Activated T-helper 17 cell treated with anti-CD3 and anti-CD28 coated beads, Interleukin-2, amount 50 U/mL, for 72 hours (primary cell): Measurements from ENCODE around the gene EBF3. TPM values are rescaled to one million over a fixed set of nuclear protein-coding genes. Genes with fewer than 3 reads are reported as not detected.

Experiments used
- ATAC-seq: fragments of 150-1000 bp; cut with Tn5 transposase; replicated peaks from 2 replicates; pipeline ENCODE4 v1.10.0; 2021; ENCODE audit warnings: mild to moderate bottlenecking, moderate library complexity
- H3K27ac Mint-ChIP-seq: one replicate; pipeline ENCODE4 v1.8.0; 2022; ENCODE audit warnings: mixed read lengths
- H3K27me3 Mint-ChIP-seq: one replicate; pipeline ENCODE4 v1.8.0; 2022; ENCODE audit warnings: mixed read lengths
- H3K36me3 Mint-ChIP-seq: one replicate; pipeline ENCODE4 v1.8.0; 2022; ENCODE audit warnings: low read depth, mild to moderate bottlenecking, mixed read lengths
- H3K4me1 Mint-ChIP-seq: one replicate; pipeline ENCODE4 v1.8.0; 2022; ENCODE audit warnings: mixed read lengths
- H3K4me3 Mint-ChIP-seq: one replicate; pipeline ENCODE4 v1.8.0; 2022; ENCODE audit warnings: mild to moderate bottlenecking, mixed read lengths
- H3K9me3 Mint-ChIP-seq: one replicate; pipeline ENCODE4 v1.8.0; 2022; ENCODE audit warnings: mixed read lengths
- total RNA-seq, 2 donors: library from RNA; stranded (reverse); gene quantifications; one replicate each; pipeline ENCODE4 v1.2.3, GENCODE V29; 2022

The EBF3 gene
- total RNA-seq, 2 donors from 2014 or later, result not detected

DNA sequence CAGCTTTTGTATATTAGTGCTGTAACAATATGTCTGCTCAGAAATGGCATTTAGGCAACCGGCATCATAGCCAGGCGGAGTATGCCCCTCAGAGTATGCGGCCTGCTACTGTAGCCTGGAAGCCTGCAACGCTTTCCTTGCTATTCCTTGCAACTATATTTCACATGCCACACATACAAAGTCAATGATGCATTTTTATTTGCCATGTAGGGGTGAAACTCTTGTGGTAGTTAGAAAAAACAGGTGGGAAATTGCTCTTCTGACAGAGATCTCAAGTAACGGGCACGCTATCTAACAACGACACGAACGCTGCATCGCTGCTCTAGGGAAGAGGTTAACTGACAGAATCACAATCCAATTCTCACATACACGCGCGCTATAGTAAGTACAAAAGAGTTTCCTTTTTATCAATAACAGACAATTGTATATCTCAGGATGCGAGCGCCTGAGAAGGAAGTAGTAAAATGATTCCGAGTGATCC lies 5.9 kb downstream of the EBF3 start:
- peaks cover 5% of the 10 kb centered on the region for H3K4me1 Mint-ChIP-seq
- peaks cover 24% of the 10 kb centered on the region for H3K36me3 Mint-ChIP-seq
- no peaks in the 10 kb centered on the region for H3K9me3 Mint-ChIP-seq
- peaks cover 68% of the 10 kb centered on the region for H3K27me3 Mint-ChIP-seq
- ATAC-seq, result no peak
- H3K27ac Mint-ChIP-seq, result no peak overlapping the region
- H3K4me3 Mint-ChIP-seq, result peak overlapping the region; percentile 62

DNA sequence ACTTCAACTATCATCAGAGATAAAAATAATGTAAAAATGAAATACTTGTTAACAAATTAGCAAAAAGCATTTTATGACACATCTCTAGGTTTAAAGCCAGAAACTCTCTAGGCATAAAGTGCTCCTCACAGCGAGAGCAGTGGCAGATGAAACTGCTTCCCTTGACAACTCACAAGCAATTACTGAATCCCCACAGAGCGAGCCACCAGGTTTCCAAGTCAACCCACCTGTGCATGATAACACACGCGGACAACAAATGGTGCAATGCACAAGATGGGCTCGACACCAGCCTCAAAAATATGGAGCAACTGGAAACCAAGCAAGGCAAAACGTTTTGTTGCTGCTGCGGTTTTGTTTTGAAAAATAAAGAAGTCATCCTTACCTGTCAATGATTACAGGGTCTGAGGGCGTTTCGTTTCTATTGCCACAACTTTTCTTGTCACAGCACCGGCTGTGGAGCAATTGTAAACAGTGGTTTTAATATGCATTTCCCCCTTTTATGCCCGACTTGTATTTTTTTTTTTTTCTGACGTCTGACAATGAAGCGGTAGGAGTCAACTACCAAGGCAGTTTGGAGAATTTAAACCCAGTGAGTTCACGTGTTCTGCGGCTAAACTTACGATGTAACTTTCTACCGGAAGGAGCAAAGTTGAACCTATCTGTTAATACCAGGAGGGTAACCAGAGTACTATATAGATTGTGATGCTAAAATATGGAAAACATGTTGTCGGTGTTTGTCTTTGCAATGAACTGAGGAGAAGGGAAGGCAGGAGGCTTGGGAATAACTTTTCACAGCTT lies 7.0 kb downstream of the EBF3 start:
- Mint-ChIP-seq H3K27ac (no peak overlapping the region), H3K9me3 (no peaks in the 10 kb centered on the region), H3K36me3 (peaks cover 18% of the 10 kb centered on the region), H3K4me1 (no peaks in the 10 kb centered on the region), H3K4me3 (no peak overlapping the region), H3K27me3 (peaks cover 67% of the 10 kb centered on the region)
- ATAC-seq, result no peak

DNA sequence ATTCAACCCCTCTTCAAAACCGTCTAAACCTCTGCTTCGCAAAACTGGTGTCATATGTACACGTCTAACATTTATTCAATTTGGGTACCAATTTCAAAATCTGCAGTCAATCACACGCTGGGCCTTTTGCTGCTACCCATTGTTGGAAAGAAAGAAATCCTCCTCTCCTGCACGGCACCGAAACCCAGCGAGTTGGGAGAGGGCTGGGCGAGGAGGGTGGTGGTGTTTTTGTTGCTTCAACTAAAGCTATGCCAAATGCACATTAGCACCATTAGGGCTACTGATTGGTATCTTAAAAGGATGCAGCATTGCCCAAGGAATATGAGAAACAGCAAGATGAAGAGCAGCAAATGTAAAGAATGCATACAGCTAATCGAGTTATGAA lies 7.8 kb downstream of the EBF3 start:
- Mint-ChIP-seq H3K9me3 (no peaks in the 10 kb centered on the region), H3K4me1 (no peaks in the 10 kb centered on the region), H3K27ac (no peak overlapping the region), H3K36me3 (peaks cover 17% of the 10 kb centered on the region), H3K27me3 (peaks cover 60% of the 10 kb centered on the region), H3K4me3 (no peak overlapping the region)
- no peak for ATAC-seq

DNA sequence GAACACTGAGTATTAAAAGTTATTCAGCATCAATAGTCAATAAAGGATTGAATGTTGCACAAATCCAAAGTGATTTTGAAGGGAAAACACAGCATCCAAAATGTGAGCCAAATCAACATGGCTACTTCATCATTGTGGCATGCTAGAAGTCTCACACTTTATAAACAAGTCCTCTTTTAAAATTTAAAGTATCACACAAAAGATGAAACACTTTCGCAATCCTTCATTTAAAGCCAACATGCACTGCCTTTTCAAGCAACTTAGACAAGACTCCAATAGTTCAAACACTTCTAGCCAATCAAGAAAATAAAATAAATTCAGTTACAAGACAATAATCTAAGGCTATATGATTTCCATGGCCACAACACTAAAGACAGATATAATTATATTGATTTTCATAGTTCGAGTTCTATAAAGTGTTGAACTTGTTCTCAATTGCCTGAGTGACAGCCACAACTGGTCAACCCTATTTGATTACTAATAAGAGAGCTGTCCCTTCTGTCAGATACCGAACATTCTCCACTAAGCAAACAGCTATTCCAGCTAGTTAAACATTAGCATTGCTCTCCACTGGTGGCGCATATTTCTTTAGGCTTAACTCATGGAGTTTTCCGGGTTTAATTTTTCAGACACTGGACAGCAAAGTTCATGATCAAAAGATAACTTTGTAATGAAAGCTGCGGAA lies 8.3 kb downstream of the EBF3 start:
- no peak overlapping the region for H3K27ac Mint-ChIP-seq
- H3K27me3 Mint-ChIP-seq, result peaks cover 60% of the 10 kb centered on the region
- no peaks in the 10 kb centered on the region for H3K4me1 Mint-ChIP-seq
- no peaks in the 10 kb centered on the region for H3K9me3 Mint-ChIP-seq
- no peak overlapping the region for H3K4me3 Mint-ChIP-seq
- H3K36me3 Mint-ChIP-seq, result peaks cover 12% of the 10 kb centered on the region
- no peak for ATAC-seq

DNA sequence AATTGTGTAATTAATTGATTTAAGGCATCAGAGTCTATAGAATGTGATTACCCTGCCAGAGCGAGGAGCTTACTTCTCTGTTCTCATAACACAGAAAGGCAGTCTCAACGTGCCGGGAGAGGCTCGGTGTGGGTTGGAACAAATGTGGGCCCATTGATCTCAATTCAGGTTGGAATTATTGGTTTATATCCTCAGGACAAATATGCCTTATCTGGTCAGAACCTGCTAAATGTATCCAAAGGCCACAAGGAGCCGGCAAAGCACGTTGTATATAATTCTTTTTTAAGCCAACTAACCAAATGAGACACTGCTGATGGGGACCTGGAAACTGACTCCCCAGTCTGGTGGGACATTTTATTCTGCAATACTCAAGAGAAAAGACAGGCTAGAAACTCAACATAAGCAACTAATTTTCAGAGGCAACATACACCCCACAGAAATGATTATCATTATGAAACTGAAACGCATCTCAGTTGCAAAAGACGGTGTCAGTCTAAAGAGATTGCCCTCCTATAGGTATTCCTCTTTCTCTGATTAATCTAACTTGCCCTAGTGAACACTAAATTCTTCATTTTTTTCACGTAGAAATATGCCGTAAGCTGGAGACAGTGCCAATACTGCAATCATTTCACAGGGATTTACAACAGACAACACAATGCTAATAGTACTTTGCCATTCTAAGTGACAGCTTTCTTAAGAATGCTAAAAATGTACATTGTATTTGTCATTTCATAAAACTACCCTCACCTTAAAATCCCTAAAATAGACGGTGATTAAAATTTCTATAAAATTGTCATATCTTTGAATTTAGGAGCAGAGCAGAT lies 9.4 kb downstream of the EBF3 start:
- ATAC-seq, result no peak
- Mint-ChIP-seq H3K36me3 (peaks cover 4% of the 10 kb centered on the region), H3K27me3 (peaks cover 55% of the 10 kb centered on the region), H3K27ac (no peak overlapping the region), H3K9me3 (no peaks in the 10 kb centered on the region), H3K4me1 (no peaks in the 10 kb centered on the region), H3K4me3 (no peak overlapping the region)

DNA sequence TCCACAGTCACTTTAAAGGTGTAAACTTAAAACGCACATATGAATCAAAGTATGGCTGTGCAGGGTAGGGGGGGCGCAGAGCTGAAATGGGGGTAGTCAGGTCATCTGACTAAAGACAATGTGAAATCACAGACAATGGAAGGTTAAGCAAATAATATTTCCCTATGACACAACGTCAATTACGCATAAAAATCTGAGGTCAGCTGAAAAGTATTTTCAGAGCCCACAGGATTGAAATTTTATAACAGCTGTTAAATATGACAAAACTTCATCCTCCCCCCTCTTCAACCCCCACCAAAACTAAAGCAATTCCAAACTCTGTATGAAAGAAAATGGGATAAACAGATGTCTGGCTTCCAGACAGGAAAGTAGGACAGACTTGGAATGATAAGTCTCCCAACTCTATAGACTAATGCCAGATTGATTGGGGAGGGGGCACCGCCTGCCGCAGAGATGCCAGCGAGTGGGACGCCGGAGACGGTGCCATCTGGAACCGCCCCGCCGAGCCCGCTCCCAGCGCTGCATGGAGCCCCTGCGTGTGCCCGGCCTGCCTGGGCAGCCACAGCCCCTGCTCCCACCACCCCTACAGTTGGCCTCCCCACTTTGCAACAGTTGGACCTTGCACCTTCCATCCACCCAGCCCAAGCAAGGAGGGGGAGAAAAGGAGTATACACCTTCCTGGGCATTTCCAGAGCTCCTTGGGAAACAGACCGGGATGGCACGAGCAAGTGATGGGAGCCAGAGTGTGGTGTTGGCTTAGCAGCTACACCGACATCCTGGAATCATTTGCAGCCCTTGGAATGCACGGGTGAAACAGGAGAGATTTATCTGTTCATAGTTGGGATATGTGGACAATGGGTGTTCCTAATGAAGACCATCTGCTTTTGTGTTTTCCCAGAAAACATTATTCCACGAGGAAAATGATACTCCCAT lies 10.7 kb downstream of the EBF3 start:
- ATAC-seq, result no peak
- H3K4me1 Mint-ChIP-seq, result no peaks in the 10 kb centered on the region
- no peak overlapping the region for H3K4me3 Mint-ChIP-seq
- peaks cover 4% of the 10 kb centered on the region for H3K36me3 Mint-ChIP-seq
- peaks cover 57% of the 10 kb centered on the region for H3K27me3 Mint-ChIP-seq
- H3K9me3 Mint-ChIP-seq, result no peaks in the 10 kb centered on the region
- no peak overlapping the region for H3K27ac Mint-ChIP-seq

DNA sequence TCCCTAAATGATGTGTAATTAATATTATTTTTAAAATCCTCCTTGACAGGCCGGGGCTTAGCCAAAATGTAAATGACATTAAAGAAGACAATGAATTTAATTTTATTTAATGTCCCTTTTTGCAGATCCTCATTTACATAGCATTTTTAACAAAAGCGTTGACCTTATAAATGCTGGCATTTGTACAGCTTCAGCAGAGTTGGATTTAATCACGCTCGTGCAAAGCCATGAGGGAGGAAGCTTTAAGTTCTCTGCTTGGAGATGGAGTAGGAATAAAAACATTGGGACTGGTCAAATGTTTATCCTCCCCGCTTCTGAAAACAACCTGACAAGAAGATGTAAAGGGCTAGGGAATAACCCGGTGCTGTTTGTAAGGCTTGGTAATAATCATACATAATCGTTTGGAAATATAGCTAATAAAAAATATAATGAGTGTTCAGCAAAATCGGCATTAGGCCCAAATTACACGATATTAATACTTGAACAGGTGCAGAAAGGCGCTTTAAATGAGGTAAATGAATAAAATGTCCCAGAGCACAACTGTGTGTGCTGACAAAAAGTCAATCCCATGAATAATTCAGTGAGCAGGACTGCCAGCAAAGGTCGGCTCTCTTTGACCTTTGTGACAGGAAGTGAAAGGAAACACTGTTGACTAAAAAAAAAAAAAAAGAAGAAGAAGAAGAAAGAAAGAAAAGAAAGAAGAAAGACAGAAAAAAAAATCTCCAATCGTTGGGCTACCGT lies 11.5 kb downstream of the EBF3 start:
- Mint-ChIP-seq H3K4me1 (no peaks in the 10 kb centered on the region), H3K27ac (no peak overlapping the region), H3K9me3 (no peaks in the 10 kb centered on the region), H3K27me3 (peaks cover 51% of the 10 kb centered on the region), H3K36me3 (no peaks in the 10 kb centered on the region), H3K4me3 (no peak overlapping the region)
- no peak for ATAC-seq

DNA sequence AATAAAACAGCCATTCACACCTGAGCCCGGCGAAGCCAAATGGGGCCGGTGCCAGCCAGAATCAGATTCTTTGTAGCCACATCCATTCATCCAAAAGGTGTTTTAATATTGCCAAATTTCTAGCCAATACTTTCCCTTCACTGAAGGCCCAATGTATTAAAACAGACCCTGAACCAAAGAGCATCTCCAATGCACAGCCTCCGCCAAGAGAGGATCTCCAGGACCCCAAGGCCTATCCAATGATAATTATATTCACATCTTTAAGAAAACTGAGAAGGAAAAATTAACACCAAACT lies 12.2 kb downstream of the EBF3 start:
- H3K27me3 Mint-ChIP-seq, result peaks cover 45% of the 10 kb centered on the region
- H3K27ac Mint-ChIP-seq, result no peak overlapping the region

DNA sequence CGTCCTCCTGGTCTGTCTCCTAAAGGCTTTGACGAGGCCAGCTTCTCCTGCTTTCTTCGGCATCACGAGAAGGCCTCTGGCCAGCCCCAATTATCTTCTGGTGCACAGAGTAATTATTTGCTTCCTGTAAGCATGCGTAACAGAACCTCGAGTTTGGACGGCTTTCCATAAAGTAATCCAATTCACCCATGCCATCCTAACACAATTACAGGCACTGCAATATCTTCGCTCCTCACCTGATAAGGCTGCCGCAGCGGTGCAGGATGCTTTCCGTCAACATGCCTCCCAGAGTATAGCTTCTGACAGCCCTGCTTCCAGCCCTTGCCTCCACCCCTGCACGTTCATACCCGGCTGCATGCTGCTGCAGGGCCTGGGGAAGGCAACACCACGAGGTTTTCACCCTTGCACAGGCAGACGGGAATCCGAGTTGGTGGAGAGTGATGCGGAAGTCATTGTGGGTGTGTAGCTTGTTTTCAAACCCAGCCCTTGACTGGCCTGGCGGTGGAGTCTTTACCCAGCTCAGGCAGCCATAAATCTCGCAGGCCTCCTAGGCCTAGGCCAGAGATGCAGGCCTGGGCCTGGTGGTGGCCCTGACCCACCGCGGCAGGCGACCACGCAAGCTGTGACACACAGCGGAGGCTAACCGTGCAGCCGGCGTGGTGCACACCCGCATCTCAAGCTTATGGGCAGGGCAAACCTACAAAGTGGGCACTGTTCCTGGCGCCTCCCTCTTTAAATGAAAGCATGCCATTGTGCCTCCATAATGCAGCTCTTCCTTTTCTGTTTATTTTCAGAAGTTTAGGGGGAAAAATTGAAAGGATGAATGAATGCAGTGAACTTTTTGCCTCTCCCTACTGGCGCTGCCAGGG lies 12.7 kb downstream of the EBF3 start:
- Mint-ChIP-seq H3K27me3 (peaks cover 39% of the 10 kb centered on the region), H3K4me1 (no peaks in the 10 kb centered on the region), H3K36me3 (no peaks in the 10 kb centered on the region), H3K4me3 (no peak overlapping the region), H3K27ac (no peak overlapping the region), H3K9me3 (no peaks in the 10 kb centered on the region)
- no peak for ATAC-seq

More for the DNA sequence above, 12.2 kb downstream of the EBF3 start:
- Mint-ChIP-seq H3K4me3 (no peak overlapping the region), H3K9me3 (no peaks in the 10 kb centered on the region), H3K4me1 (no peaks in the 10 kb centered on the region), H3K36me3 (no peaks in the 10 kb centered on the region)
- no peak for ATAC-seq

DNA sequence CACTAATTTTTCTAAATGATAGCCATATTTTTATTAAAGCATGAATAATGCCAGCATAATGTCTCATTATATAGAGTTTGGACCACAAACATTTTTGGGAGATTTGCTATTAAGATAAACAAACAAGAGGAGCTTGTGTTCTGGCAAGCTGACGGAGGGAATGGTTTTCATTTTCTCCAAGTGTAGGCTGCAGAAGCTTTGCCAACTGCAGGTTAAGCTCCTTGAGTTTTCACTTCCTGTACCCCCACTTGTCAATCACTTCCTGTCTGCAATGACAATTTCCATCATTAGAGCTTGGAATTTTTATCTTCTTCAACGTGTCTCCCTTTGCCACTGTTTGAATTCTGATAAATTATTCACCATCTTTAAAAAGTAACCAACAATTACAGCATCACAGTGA lies 13.4 kb downstream of the EBF3 start:
- Mint-ChIP-seq H3K9me3 (no peaks in the 10 kb centered on the region), H3K4me1 (no peaks in the 10 kb centered on the region), H3K36me3 (no peaks in the 10 kb centered on the region), H3K4me3 (no peak overlapping the region), H3K27me3 (peaks cover 33% of the 10 kb centered on the region), H3K27ac (no peak overlapping the region)
- ATAC-seq, result no peak

DNA sequence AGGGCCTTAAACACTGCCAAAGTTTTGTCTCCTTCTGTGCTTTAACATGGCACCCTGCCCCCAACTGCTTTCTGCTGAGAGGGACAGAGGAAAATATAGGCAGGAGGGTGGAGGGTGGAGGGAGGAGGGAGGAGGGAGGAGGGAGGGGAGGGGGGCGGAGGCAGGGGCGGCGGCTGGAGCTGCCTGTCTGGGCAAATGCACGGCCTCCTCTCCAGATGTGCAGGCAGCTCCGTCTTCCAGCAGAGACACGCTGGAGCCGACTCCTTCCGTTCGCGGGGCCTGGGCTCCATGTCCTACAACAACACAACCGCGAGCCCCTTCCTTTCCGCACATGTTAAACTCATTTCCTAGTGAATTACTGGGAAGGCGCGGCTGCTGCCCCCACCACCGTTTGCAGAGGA lies 14.2 kb downstream of the EBF3 start:
- no peaks in the 10 kb centered on the region for H3K4me1 Mint-ChIP-seq
- H3K27ac Mint-ChIP-seq, result no peak overlapping the region
- H3K4me3 Mint-ChIP-seq, result no peak overlapping the region

DNA sequence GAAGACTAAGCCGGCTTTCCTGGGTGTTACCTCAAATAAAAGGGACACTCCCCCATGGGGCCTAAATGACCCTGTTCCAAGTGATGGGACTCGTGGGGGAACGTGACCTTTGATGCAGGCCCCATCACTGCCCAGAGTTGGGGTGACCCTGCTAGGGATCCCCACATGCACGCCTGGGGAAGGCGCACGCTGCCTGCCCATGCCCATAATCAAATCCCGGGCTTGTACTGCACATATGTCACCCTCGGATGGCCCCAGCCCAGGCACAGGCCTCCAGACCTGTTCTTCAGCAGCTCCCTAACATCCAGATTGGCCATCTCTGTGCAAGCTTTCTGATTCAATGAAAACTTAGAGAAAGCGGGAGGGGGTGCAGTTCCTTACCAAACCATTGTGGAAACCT lies 14.7 kb downstream of the EBF3 start:
- Mint-ChIP-seq H3K27ac (no peak overlapping the region), H3K27me3 (peaks cover 27% of the 10 kb centered on the region), H3K36me3 (no peaks in the 10 kb centered on the region), H3K9me3 (no peaks in the 10 kb centered on the region), H3K4me1 (no peaks in the 10 kb centered on the region), H3K4me3 (no peak overlapping the region)
- no peak for ATAC-seq

More for the DNA sequence above, 14.2 kb downstream of the EBF3 start:
- Mint-ChIP-seq H3K9me3 (no peaks in the 10 kb centered on the region), H3K27me3 (peaks cover 31% of the 10 kb centered on the region), H3K36me3 (no peaks in the 10 kb centered on the region)
- no peak for ATAC-seq

DNA sequence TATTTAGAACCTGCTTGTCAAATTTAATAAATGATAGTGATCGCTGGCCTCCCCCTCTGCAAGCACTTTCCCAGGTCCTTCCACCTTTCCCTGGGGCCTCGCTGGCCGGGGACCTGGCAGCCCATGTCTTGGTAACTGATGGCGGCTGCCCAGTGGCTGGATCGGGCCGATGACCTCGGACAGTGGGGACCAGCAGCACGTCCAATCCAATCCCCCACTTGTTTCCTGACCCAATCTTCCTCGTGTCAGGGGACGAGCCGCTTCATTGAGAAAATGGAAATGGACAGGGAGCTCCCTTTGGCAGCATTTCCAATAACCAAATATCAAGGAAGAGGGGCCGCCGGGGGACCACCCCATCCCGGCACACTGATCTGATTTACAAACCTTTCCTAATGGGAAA lies 17.2 kb downstream of the EBF3 start:
- no peaks in the 10 kb centered on the region for H3K9me3 Mint-ChIP-seq
- H3K36me3 Mint-ChIP-seq, result no peaks in the 10 kb centered on the region
- H3K27ac Mint-ChIP-seq, result no peak overlapping the region
- peaks cover 16% of the 10 kb centered on the region for H3K27me3 Mint-ChIP-seq
- H3K4me1 Mint-ChIP-seq, result no peaks in the 10 kb centered on the region
- no peak for ATAC-seq
- H3K4me3 Mint-ChIP-seq, result no peak overlapping the region
